GM12872 (cell line): ENCODE data around the gene CPHXL.

Experiments
- TF ChIP-seq, protein P1 (sequence below): IDR thresholded peaks from 3 replicates; pipeline ENCODE4 v1.5.1; 2011; ENCODE audit warnings: low read depth, mild to moderate bottlenecking, low read length, moderate library complexity; ENCODE audit not compliant: insufficient read depth

CPHXL gene

GRCh38 chr16:75703306-75703705 is 23.0 kb downstream of the CPHXL start:
- TF ChIP-seq, protein P1, sequence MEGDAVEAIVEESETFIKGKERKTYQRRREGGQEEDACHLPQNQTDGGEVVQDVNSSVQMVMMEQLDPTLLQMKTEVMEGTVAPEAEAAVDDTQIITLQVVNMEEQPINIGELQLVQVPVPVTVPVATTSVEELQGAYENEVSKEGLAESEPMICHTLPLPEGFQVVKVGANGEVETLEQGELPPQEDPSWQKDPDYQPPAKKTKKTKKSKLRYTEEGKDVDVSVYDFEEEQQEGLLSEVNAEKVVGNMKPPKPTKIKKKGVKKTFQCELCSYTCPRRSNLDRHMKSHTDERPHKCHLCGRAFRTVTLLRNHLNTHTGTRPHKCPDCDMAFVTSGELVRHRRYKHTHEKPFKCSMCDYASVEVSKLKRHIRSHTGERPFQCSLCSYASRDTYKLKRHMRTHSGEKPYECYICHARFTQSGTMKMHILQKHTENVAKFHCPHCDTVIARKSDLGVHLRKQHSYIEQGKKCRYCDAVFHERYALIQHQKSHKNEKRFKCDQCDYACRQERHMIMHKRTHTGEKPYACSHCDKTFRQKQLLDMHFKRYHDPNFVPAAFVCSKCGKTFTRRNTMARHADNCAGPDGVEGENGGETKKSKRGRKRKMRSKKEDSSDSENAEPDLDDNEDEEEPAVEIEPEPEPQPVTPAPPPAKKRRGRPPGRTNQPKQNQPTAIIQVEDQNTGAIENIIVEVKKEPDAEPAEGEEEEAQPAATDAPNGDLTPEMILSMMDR, result no peak

GRCh38 chr16:75702242-75702641 is 24.0 kb downstream of the CPHXL start:
- TF ChIP-seq, protein P1, result no peak

- TF ChIP-seq, protein P1, result no peak
Measured at GRCh38 chr16:75701361-75701760, 24.9 kb downstream of the CPHXL start, which contains the start of gene DUXB. TSS of gene DUXB (minus strand) at chr16:75701461. CDS start at chr16:75701418, 43 bp downstream.

GRCh38 chr16:75697571-75697970 is 28.7 kb downstream of the CPHXL start:
- TF ChIP-seq, protein P1, result no peak

GRCh38 chr16:75695708-75696107 is 30.6 kb downstream of the CPHXL start:
- TF ChIP-seq, protein P1, result peak; percentile 27; the same call in 1 of the 3 replicates

DNA sequence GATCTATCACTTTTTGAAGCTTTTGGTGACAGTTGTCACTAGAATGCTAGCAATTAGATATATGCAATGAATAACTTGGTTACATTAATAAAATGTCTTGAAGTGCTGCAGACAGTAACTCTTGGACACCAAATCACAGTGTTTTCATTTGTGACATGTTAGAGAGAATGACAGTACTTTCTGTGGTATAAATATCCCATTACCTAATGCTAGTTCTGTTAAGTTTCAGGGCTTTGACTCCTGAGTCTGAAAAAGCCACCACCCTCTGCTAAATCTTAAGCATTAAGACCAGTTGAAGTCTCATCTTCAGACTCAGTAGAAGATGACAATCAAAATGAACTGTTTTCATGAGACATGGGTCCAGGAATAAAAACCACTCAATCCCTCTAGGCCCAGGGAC is 38.9 kb downstream of the CPHXL start:
- TF ChIP-seq, protein P1, result no peak

GRCh38 chr16:75682308-75682707 is 44.0 kb downstream of the CPHXL start:
- TF ChIP-seq, protein P1, result no peak
